Skin epidermis (tissue), 12 donors: ENCODE results near the gene CDK8.
"Not testable (repeated sequence)": the region's sequence is repeated elsewhere in the genome, so short reads cannot be mapped to it uniquely, and the experiment has no call there.

Source experiments
- H3K27ac ChIP-seq, 21 experiments: fragments of 200-600 bp; sonication (generic) in 11 of 21; one replicate each; pipeline ENCODE4 v1.5.0; 2020; ENCODE audit warnings: mild to moderate bottlenecking in 3 of 21, inconsistent platforms in 2 of 21, moderate library complexity in 2 of 21
- H3K4me3 ChIP-seq, 7 experiments: fragments of 200-600 bp; sonication (generic) in 2 of 7; one replicate each; pipeline ENCODE4 v1.5.0; 2020; ENCODE audit warnings: inconsistent platforms in 2 of 7, mild to moderate bottlenecking in 2 of 7, moderate library complexity in 1 of 7

Gene CDK8

DNA sequence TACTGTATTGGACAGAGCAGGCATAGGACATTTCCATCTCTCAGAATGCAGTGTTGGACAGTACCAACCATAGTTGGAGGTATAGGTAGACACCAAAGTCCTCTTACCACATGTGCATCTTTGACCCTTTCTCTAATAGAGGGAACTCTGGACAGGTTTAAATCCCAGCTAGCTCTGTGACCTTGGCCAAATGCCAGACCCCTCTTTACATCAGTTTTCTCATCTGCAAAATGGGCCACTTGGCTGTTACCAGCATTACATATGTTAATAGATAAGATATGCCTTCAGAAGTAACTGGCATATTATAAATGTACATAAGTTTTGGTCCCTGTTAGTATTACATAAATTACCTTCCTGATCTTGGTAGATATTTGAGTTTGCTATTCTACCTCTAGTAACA lies 54.3 kb downstream of the CDK8 start:
- Histone ChIP-seq H3K4me3 (no peak overlapping the region), H3K27ac (no peak overlapping the region)

DNA sequence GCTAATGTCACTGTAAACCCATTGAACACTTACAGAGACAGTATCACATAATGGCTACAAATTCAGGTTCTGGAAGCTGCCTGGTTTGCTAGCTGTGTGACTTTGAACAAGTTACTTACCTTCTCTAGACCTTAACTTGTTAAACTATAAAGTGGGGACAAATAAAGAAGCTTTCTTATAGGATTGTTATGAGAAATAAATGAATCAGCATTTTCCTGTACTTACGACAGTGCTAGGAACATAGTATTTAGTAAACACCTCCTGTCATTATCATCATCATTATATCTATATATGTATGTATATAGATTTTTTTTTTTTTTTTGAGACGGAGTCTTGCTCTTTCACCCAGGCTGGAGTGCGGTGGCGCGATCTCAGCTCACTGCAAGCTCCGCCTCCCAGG lies 54.9 kb downstream of the CDK8 start:
- no peak overlapping the region for H3K4me3 ChIP-seq
- H3K27ac ChIP-seq = no peak overlapping the region

DNA sequence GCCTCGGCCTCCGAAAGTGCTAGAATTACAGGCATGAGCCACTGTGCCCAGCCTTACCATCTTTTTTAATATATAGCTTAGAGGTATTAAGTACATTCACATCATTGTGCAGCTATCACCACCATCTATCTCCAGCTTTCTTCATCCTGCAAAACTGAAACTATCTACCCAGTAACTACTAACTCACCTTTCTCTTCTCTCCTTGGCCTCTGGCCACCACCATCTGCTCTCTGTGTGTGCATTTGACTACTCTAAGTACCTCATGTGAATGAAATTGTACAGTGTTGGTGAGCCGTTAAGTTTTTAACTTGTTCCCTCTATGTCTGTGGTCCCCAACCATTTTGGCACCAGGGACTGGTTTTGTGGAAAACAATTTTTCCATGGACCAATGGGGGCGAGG lies 56.1 kb downstream of the CDK8 start:
- no peak overlapping the region for H3K4me3 ChIP-seq

DNA sequence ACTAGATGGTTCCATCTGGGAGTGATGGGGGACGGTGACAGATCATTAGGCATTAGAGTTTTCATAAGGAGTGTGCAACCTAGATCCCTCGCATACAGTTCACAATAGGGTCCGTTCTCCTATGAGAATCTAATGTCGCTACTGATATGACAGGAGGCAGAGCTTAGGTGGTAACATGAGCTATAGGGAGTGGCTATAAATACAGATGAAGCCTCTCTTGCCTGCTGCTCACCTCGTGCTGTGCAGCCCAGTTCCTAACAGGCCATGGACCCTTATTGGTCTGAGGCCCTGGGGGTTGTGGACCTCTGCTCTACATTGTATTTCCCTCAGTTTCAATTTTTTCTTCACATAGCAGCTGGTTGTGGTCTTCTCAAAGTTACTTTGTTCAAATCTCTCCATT lies 56.5 kb downstream of the CDK8 start:
- Histone ChIP-seq H3K27ac (no peak overlapping the region), H3K4me3 (no peak overlapping the region)

More for the DNA sequence above, 56.1 kb downstream of the CDK8 start:
- H3K27ac ChIP-seq = no peak overlapping the region

DNA sequence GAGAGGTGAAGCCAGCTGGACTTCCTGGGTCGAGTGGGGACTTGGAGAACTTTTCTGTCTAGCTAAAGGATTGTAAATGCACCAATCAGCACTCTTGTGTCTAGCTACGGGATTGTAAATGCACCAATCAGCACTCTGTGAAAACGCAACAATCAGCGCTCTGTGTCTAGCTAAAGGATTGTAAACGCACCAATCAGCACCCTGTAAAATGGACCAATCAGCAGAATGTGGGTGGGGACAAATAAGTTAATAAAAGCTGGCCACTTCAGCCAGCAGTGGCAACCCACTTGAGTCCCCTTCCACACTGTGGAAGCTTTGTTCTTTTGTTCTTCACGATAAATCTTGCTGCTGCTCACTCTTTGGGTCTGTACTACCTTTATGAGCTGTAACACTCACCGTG lies 58.1 kb downstream of the CDK8 start:
- H3K4me3 ChIP-seq, H3K27ac ChIP-seq: not testable (repeated sequence)

DNA sequence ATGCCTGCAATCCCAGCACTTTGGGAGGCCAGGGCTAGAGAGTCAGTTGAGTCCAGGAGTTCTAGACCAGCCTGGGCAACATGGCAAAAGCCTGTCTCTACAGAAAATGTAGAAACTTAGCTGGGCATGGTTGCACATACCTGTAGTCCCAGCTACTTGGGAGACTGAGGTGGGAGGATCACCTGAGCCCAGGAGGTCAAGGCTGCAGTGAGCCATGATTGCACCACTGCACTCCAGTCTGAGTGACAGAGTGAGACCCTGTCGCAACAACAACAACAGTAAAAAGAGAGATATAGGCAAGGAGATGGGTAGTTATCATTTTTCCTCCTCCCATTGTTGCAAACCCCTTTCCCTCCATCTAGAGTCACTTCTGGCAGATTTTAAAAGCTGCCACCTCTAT lies 62.2 kb downstream of the CDK8 start:
- not testable (repeated sequence) for H3K4me3 ChIP-seq, H3K27ac ChIP-seq

DNA sequence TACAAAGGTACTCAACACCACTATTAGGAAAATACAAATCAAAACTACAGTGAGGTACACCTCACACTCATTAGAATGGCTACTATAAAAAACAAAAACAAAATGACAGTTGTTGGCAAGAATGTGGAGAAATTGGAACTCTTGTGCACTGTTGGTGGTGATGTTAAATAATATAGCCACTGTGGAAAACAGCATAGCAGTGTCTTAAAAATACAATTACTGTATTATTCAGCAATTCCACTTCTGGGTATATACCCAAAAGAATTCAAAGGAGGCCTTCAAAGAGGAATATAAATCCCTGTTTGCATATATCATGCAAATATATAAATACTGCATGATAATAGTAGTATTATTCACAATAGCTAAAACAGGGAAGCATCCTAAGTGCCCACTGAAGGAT lies 66.8 kb downstream of the CDK8 start:
- H3K4me3 ChIP-seq = no peak overlapping the region
- no peak overlapping the region for H3K27ac ChIP-seq

DNA sequence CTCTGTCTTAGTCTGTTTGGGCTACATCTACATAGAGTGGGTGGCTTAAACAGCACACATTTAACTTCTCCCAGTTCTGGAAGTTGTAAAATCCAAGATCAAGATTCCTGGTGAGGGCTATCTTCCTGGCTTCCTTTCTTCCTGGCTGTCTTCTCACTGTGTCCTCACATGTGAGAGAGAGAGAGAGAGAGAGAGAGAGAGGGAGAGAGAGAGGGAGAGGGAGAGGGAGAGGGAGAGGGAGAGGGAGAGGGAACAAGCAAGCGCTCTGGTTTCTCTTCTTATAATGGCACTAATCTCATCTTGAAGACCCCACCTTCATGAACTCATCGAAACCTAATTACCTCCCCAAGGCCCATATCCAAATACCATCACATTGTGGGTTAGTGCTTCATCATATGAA lies 69.2 kb downstream of the CDK8 start:
- Histone ChIP-seq H3K4me3 (no peak overlapping the region), H3K27ac (no peak overlapping the region)

DNA sequence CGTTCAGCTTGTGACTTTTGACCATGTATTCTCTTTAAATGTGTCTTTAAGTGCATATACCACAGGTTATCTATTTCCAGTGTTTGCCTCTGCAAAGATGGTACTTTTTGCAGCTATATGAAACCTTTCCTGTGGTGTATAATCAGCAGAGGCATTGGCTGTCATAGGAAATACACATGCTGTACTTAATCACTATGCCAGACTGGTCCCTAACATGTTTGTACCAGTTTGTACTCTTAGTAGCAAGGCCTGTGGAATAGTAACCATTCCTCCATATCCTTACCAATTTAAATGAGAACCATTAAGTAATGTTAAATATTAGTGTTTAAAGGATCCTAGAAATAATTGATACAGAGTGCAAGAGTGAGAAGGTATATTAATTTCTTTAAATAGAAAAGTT lies 69.8 kb downstream of the CDK8 start:
- Histone ChIP-seq H3K27ac (no peak overlapping the region), H3K4me3 (no peak overlapping the region)

DNA sequence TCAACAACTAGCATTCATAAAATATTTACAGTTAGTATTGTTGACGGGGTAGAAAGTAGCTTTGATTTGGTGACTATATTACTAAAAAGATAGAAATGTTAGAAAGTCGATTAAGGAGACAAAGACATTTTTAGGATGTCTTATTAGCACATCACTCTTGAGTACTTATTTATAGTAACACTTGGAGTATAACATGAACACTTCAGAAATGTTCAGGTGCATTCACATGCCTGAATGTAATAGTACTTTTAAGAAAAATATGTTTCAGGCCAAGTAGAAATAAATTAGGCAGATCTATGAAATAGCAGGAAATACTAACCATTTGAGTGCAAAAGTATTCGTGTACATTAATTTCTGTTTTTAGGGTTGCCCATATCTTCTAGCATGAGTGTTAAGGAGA lies 70.4 kb downstream of the CDK8 start:
- no peak overlapping the region for H3K4me3 ChIP-seq
- H3K27ac ChIP-seq = no peak overlapping the region

DNA sequence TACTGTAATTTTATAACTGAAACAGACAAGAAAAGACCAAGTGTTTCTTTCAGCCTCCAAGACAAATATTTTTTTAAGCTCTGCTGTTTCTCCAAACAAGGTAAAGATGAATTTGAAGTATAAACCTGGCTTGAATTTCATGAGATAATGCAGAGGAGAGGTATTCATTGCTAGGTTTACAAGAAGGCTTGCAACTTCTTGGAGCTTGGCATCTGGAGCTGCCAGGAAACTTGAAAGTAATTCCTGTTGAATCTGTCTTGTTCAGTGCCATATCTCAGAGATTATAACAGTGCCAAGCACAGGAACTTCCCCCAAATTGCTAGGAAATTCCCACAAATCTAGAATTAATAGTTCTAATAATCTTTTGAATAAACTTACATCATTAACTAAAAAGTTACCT lies 70.9 kb downstream of the CDK8 start:
- Histone ChIP-seq H3K27ac (no peak overlapping the region), H3K4me3 (no peak overlapping the region)

DNA sequence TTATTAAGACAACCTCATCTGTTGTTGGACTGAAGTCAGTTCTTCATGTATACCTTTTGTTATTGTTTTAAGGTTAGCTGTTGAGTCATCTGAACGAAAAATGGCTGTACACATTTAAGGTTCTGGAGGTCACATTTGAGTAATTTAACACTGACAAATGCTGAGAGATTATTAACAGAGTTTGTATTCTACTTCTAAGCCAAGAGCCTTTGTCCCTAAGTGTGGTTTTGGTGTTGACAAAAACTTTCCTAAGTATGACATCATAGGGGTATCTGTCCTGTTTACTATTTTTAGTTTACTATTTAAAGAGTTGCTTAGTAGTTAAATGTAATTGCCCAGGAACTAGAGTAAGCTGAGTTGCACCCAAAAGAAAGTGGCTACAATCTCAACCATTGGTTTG lies 71.9 kb downstream of the CDK8 start:
- Histone ChIP-seq H3K27ac (no peak overlapping the region), H3K4me3 (no peak overlapping the region)

DNA sequence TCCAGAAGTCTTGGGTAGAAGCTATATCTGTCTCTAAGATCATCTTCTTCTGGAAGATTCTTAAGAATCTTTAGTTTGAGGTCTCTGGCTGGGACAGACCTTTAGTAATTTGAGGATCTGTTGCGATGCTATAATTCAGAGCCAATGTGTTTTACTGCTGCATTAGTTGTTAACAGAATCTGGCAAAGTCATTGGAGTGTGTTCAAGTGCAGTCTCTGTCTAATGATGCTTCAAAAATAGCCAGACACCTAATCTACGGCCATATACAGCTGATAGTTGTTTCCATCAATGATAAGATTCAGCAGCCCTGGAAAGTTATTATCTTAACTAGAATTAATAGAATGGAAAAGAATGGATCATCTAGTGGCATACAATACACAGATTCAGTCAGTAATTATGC lies 72.6 kb downstream of the CDK8 start:
- no peak overlapping the region for H3K27ac ChIP-seq
- no peak overlapping the region for H3K4me3 ChIP-seq

DNA sequence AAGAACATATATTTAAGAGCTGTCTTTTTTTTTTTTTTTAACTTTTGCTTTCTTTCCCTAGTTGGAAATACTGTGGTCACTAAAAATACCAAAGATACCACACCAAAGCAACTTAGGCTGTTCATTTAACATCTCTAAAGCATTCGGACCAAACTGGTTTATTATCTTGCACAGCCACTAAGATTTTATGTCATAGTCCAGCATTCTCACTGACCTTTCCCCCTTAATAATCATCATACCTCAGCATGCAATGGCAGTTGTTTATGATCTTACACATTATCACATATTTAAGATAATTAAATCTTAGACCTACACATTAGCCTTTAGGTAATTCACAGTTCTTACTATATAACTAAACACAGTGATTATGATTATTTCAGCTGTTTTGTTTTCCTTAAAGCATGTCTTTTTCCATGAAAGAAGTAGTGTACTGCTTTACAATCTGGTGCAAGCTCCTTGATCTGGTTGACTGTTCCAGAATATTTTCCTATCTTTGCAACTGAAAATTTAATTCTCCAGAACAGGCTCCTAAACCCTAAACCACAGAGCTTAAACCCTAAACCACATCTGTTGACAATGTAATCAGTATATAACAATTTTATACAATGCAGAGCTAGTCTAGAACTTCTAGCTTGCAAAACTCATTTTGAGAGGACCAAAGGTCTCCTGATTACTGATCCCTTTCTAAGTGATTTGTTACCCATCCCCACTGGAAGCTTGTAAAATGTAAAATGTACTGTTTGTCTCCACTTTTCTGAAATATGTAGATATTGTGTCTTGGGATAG lies 74.2 kb downstream of the CDK8 start:
- no peak overlapping the region for H3K4me3 ChIP-seq
- H3K27ac ChIP-seq = no peak overlapping the region

DNA sequence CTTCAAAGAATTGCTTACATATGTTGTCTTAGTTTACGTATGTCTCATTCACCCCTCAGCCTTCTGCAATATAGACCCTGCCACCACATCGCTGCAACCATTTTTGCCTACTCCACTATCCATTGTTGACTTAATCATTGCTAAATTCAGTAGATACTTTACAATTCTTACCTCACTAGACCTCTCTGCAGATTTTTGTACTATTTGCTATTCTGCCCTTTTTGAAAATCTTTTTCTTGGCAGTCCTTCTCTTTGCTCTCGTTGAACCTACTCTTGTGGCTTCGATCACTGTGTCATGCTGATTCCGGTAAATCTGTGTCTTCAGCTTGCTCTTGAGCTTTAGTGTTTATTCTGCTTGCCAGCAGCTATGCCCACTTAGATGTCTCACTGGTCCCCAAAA lies 81.2 kb downstream of the CDK8 start:
- Histone ChIP-seq H3K27ac (no peak overlapping the region), H3K4me3 (no peak overlapping the region)

DNA sequence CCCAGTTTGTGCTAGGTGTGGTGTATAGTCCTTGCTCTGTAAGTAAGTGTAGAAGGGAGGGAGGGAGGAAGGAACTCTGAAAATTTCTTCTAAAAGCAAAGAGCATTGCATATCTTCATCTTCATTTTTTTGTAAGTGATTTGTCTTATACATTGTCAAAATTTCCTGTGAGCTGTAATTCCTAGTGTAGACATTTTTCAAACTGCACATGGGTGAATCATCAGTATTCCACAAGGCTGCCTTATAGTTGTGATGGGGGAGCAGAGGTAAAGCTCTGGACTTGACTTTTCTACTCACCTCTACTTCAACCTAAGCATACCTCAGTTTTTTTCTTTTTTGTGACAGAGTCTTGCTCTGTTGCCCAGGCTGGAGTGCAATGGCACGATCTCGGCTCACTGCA lies 86.9 kb downstream of the CDK8 start:
- Histone ChIP-seq H3K27ac (no peak overlapping the region), H3K4me3 (no peak overlapping the region)

DNA sequence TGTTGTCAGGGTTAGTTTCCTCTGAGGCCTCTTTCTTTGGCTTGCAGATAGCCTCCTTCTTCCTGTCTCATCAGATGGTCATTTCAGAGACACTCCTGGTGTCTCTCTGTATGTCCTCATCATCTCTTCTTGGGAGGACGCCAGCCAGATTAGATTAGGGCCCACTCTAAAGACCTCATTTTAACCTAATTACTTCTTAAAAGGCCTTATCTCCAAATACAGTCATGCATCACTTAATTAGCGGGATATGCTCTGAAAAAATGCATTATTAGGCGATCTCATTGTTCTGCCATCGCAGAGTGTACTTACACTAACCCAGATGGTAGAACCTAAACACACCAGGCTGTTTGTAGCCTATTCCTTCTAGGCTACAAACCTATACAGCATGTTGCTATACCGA lies 89.0 kb downstream of the CDK8 start:
- no peak overlapping the region for H3K27ac ChIP-seq

DNA sequence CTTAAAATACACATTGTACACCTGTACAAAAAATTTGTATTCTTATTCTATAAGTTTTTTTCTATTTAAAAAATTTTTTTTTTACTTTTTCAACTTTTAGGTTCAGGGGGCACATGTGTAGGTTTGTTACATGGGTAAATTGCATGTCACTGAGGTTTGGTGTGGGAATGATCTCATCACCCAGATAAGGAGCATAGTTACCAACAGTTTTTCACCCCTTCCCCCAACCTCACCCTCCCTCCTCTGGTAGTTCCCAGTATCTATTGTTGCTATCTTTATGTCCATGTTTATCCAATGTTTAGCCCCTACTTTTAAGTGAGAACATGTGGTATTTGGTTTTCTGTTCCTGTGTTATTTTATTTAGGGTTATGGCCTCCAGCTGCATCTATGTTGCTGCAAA lies 89.9 kb downstream of the CDK8 start:
- Histone ChIP-seq H3K4me3 (no peak overlapping the region), H3K27ac (no peak overlapping the region)

More for the DNA sequence above, 89.0 kb downstream of the CDK8 start:
- no peak overlapping the region for H3K4me3 ChIP-seq

DNA sequence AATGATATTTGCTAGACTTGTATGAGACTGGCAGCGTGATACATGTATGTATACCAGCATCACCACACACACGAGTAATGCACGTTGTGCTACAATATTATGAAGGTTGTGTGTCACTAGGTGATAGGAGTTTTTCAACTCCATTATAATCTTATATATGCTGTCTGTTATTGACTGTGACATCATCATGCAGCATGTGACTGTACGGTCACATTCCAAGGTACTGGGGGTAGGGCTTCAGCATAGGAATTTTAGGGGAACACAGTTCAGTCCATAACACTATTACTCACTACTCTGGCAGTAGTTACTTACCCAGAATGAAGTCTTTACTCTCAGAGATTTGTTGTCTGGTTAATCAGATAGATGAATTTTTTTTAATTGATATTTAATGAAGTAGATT lies 91.1 kb downstream of the CDK8 start:
- no peak overlapping the region for H3K27ac ChIP-seq
- H3K4me3 ChIP-seq = no peak overlapping the region

DNA sequence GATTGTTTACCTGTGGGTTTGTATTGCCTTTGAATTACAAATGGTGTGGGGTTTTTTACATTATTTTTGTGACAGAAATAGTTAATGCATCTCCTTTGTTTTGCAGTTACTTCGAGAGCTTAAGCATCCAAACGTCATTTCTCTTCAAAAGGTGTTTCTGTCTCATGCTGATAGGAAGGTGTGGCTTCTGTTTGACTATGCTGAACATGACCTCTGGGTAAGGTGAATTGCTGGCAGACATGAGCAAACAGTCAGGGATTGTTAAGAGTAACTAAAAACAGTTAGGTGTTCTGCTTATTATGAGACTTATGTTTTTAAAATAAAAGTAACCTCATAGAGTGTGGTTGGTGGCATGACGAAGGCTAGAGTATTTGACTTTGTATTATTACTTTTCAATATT lies 95.0 kb downstream of the CDK8 start:
- H3K4me3 ChIP-seq = no peak overlapping the region
- H3K27ac ChIP-seq = no peak overlapping the region

DNA sequence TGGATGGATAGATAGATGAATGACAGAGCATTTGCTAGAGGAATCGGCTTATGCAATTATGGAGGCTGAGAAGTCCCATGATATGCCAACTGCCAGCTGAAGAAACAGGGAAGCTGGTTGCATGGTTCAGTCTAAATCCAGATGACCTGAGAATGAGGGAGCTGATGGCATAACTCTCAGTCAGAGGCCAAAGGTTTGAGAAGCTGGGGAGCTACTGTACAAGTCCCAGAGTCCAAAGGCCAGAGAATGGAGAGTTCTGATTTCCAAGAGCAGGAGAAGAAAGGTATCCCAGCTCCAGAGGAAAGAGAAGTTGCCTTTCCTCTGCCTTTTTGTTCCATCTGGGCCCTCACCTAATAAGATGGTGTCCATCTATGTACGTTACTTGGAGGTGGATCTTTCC lies 108.3 kb downstream of the CDK8 start:
- no peak overlapping the region for H3K4me3 ChIP-seq
- H3K27ac ChIP-seq = no peak overlapping the region

DNA sequence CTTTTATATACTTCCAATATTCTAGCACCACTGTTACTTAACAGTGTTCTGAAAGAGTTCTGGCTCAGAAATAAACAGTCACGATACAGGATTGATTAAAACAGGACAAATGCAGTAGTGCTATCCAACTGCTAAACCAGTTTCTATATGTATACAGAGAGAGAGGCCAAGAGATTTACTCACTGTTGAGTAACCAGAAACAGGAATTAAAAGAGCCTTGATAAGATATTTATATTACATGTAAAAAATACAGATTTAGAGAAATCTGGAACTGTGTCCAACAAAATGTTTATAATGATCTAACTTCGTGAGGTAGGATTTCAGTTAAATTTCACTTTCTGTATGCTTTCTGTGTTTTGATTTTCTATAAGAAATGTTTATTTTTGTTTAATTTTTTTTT lies 116.6 kb downstream of the CDK8 start:
- Histone ChIP-seq H3K4me3 (no peak overlapping the region), H3K27ac (no peak overlapping the region)
